DOHH2 (cell line): ENCODE measurements around the gene SPATA20.

Experiments
- CTCF ChIP-seq: fragments of 200-600 bp; sonication (generic); IDR thresholded peaks from one replicate; pipeline ENCODE4 v1.5.1; 2014; ENCODE audit warnings: antibody characterized with exemption, mild to moderate bottlenecking, low read depth, low read length; ENCODE audit not compliant: poor library complexity, severe bottlenecking
- EZH2phosphoT487 ChIP-seq: fragments of 200-600 bp; sonication (generic); IDR thresholded peaks from 2 replicates; pipeline ENCODE4 v1.6.1; 2017; ENCODE audit warnings: borderline replicate concordance, mild to moderate bottlenecking, antibody characterized with exemption, low read length, moderate library complexity, mixed read lengths

DNA sequence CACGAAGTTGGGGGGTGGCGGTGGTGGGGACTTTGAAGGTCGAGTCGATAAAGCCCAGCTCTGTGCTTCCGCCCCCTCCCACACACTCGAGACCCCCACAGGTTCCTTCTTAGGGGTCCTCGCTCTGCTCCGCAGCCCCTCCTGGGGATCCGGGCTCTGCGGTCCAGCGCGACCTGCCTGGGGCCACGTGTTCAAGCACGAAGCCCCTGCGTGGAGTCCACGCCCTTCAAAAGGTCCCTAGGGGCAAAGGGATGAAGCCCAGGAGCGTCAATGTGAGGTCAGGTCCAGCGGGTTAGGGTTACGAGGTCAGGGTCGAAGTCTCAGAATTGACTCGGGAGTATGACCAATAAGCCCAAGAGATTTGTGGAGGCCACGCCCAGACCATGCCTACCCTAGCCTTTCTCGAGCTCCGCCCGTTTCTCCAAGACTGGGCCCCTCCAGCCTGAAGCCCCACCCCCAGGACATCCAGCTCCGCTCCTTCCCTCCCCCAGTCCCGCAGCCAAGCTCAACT is 12.8 kb downstream of the SPATA20 start:
- TF ChIP-seq CTCF, result no peak
- no peak for TF ChIP-seq EZH2phosphoT487
